Karpas-422 (cell line): Measurements from ENCODE around the gene REC8. TPM values are rescaled to one million over a fixed set of nuclear protein-coding genes. Genes with fewer than 3 reads are reported as not detected.
A peak's percentile ranks its signal among the peaks of the same experiment; 100 is the strongest.
"Not testable (repeated sequence)": the region's sequence is repeated elsewhere in the genome, so short reads cannot be mapped to it uniquely, and the experiment has no call there.

Source experiments
- DNase-seq: peaks from one replicate; pipeline ENCODE4 v3.0.0-alpha.2; 2015
- H2AFZ ChIP-seq: fragments of 200-600 bp; sonication (generic); 2 replicates; pipeline ENCODE4 v1.6.1; 2014; ENCODE audit warnings: antibody characterized with exemption, low read length, mixed read lengths
- H3K27ac ChIP-seq: fragments of 200-600 bp; sonication (generic); 2 replicates; pipeline ENCODE4 v1.5.1; 2014; ENCODE audit warnings: mild to moderate bottlenecking, low read length, moderate library complexity
- H3K27me3 ChIP-seq: fragments of 200-600 bp; sonication (generic); 2 replicates; pipeline ENCODE4 v1.6.1; 2014; ENCODE audit warnings: low read length, mixed read lengths
- H3K36me3 ChIP-seq: fragments of 200-600 bp; sonication (generic); 2 replicates; pipeline ENCODE4 v1.6.1; 2014; ENCODE audit warnings: low read length, mixed read lengths; ENCODE audit not compliant: insufficient read depth
- H3K4me1 ChIP-seq: fragments of 200-600 bp; sonication (generic); 2 replicates; pipeline ENCODE4 v1.6.1; 2014; ENCODE audit warnings: mild to moderate bottlenecking, low read length, mixed read lengths
- H3K4me2 ChIP-seq: fragments of 200-600 bp; sonication (generic); 2 replicates; pipeline ENCODE4 v1.6.1; 2014; ENCODE audit warnings: low read length, low read depth, mild to moderate bottlenecking; ENCODE audit not compliant: poor library complexity, severe bottlenecking
- H3K4me3 ChIP-seq: fragments of 200-600 bp; sonication (generic); 2 replicates; pipeline ENCODE4 v1.5.1; 2014; ENCODE audit warnings: mild to moderate bottlenecking, antibody characterized with exemption, low read length, mixed read lengths
- H3K79me2 ChIP-seq: fragments of 200-600 bp; sonication (generic); 2 replicates; pipeline ENCODE4 v1.6.1; 2014; ENCODE audit warnings: mild to moderate bottlenecking, low read length, mixed read lengths
- H3K9ac ChIP-seq: fragments of 200-600 bp; sonication (generic); 2 replicates; pipeline ENCODE4 v1.6.0; 2014; ENCODE audit warnings: low read length
- H3K9me2 ChIP-seq: fragments of 200-600 bp; sonication (generic), shearing (Covaris generic); replicated peaks from 2 replicates; pipeline ENCODE4 v1.6.0; 2014; ENCODE audit warnings: mild to moderate bottlenecking, low read length, moderate library complexity; ENCODE audit not compliant: insufficient read depth
- H3K9me3 ChIP-seq: fragments of 300-700, 200-600 bp; sonication (generic); 2 replicates; pipeline ENCODE4 v1.6.1; 2014; ENCODE audit warnings: low read length, mixed read lengths
- H4K20me1 ChIP-seq: fragments of 200-600 bp; sonication (generic); 2 replicates; pipeline ENCODE4 v1.6.1; 2014; ENCODE audit warnings: mild to moderate bottlenecking, antibody characterized with exemption, low read length, low read depth; ENCODE audit not compliant: insufficient read depth
- total RNA-seq: library from RNA; depleted of rRNA; stranded (reverse); fragments of >200 nt; shearing (Covaris generic); gene quantifications from 2 replicates; pipeline ENCODE4 v1.2.3, GENCODE V29; 2014; ENCODE audit warnings: low replicate concordance

Gene REC8
- total RNA-seq, 1 experiment from 2014 or later = 22.1 TPM

DNA sequence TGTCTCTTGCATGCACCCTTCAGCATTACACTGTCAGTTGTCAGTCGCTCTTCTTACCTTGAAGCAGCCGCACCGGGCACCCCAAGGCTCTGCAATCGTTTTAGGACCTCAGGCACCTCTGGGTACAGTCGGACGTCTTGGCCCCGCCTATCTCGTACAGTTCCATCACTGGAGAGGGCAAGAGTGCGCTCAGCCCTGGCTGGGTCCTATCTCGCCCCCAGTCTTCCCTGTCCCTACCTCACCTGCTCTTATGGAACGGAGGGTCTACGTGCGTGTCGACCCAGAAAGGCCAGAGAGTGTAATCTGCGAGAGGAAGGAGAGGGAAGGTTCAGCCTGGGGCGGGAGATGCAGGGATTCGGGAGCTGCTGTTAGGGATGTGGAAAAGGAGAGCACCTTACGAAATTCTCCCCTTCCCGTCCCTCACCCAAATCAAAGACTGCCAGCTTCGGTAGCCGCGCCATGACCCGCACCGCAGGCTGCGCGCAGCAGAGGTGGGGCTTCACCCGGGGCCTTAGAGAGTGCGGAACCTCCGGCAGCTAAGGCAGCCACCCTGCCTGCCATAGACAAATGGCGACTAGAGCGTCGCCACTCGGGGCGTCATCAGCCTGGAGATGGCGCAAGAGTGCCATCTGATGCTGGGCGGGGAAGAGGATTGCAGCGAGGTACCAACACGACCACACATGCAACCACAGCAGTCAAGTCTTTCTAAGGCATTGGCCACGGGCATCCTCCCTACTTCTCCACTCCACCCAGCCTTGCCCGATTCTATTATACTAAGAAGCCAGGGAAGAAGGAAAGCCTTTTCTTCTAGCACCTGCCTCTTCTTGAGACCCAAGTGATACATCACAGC is 43.8 kb downstream of the REC8 start, which contains the start of gene MDP1:
TSS of gene MDP1 (minus strand) at position 572 of the 850 bp plus-strand sequence. CDS start at position 461, 111 bp downstream.
- peaks cover 38% of the 10 kb centered on the region for H3K79me2 ChIP-seq
- H2AFZ ChIP-seq = peak within 1 kb of the TSS; percentile 5; the same call in 1 of the 2 replicates
- H3K4me3 ChIP-seq = peak within 1 kb of the TSS; percentile 83

DNA sequence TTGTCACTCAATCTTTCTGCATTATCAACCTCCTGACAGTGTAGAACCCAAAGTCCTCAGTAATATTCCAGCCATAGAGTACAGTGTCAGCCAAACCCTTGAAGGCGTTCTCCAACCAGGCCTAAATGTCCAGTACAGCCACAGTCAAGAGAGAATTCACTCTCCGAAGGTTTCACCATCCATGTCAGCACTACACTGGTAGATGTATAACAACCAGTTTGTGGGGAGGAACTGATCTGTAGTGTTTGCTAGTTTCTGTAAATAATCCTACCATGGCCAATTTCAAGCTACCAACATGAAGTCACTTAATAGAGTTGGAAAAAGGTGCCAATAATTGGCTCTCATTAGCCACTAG is 44.4 kb downstream of the REC8 start:
- Histone ChIP-seq H4K20me1 (no peaks in the 10 kb centered on the region), H3K4me3 (peak overlapping the region; percentile 83; the same call in 1 of the 2 replicates), H2AFZ (no peak overlapping the region)

More for the DNA sequence above, 43.8 kb downstream of the REC8 start, which contains the start of gene MDP1:
- H3K36me3 ChIP-seq = peaks cover 12% of the 10 kb centered on the region
- peak within 1 kb of the TSS; percentile 75 for H3K27ac ChIP-seq
- peak within 1 kb of the TSS; percentile 91 for H3K9ac ChIP-seq
- H4K20me1 ChIP-seq = no peaks in the 10 kb centered on the region
- DNase-seq = peak; percentile 97
- H3K4me1 ChIP-seq = peaks cover 40% of the 10 kb centered on the region
- H3K9me2 ChIP-seq = no peaks in the 10 kb centered on the region
- no peaks in the 10 kb centered on the region for H3K9me3 ChIP-seq
- H3K4me2 ChIP-seq = peak within 1 kb of the TSS; percentile 81
- no peaks in the 10 kb centered on the region for H3K27me3 ChIP-seq

DNA sequence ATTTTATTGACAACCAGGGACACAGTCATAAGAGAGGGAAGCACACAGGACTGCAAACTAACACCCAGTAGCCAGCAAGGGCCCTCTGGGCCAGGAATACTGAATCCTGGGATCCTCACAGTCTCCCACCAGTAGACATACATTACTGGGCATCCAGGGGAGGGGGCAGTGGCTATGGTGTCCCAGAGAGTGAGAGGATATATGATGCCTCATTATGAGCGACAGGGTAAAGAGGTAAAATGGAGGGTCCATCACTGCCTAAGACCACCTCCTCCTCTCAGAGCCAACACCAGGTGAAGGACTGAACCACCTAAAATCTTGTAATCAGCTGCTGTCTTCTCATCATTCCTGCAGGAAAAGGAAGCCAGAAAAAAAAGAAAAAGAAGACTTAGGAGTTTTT is 45.0 kb downstream of the REC8 start:
- H3K4me3 ChIP-seq, H3K9ac ChIP-seq, H3K9me2 ChIP-seq, H3K27ac ChIP-seq, DNase-seq, H4K20me1 ChIP-seq, H2AFZ ChIP-seq, H3K27me3 ChIP-seq, H3K9me3 ChIP-seq, H3K36me3 ChIP-seq, H3K4me2 ChIP-seq: not testable (repeated sequence)
- Histone ChIP-seq H3K79me2 (peaks cover 41% of the 10 kb centered on the region), H3K4me1 (peaks cover 36% of the 10 kb centered on the region)

More for the DNA sequence above, 44.4 kb downstream of the REC8 start:
- Histone ChIP-seq H3K9me2 (no peaks in the 10 kb centered on the region), H3K4me1 (peaks cover 40% of the 10 kb centered on the region), H3K27me3 (no peaks in the 10 kb centered on the region), H3K9me3 (no peaks in the 10 kb centered on the region), H3K4me2 (peak overlapping the region; percentile 81), H3K79me2 (peaks cover 41% of the 10 kb centered on the region), H3K27ac (peak overlapping the region; percentile 13; the same call in 1 of the 2 replicates), H3K36me3 (peaks cover 8% of the 10 kb centered on the region), H3K9ac (peak overlapping the region; percentile 91)
- no peak for DNase-seq

DNA sequence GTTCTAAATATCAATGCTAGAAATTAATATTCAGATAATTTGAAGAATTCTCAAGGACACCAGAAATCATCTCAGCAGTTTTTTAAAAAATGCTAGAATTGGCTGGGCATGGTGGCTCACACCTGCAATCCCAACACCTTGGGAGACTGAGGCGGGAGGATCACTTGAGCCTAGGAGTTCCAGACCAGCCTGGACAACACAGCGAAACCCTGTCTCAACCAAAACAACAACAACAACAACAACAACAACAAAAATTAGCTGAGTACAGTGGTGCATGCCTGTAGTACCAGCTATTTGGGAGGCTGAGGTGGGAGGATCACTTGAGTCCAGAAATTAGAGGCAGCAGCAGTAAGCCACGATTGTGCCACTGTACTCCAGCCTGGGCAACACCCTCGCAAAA is 47.2 kb downstream of the REC8 start:
- no peaks in the 10 kb centered on the region for H3K36me3 ChIP-seq
- no peaks in the 10 kb centered on the region for H3K9me3 ChIP-seq
- no peaks in the 10 kb centered on the region for H3K9me2 ChIP-seq
- H3K9ac ChIP-seq = no peak overlapping the region
- peaks cover 23% of the 10 kb centered on the region for H3K4me1 ChIP-seq
- H2AFZ ChIP-seq = no peak overlapping the region
- peaks cover 53% of the 10 kb centered on the region for H3K79me2 ChIP-seq
- no peak for DNase-seq
- no peak overlapping the region for H3K4me3 ChIP-seq
- no peak overlapping the region for H3K4me2 ChIP-seq
- no peaks in the 10 kb centered on the region for H4K20me1 ChIP-seq
- H3K27me3 ChIP-seq = no peaks in the 10 kb centered on the region
- H3K27ac ChIP-seq = no peak overlapping the region

DNA sequence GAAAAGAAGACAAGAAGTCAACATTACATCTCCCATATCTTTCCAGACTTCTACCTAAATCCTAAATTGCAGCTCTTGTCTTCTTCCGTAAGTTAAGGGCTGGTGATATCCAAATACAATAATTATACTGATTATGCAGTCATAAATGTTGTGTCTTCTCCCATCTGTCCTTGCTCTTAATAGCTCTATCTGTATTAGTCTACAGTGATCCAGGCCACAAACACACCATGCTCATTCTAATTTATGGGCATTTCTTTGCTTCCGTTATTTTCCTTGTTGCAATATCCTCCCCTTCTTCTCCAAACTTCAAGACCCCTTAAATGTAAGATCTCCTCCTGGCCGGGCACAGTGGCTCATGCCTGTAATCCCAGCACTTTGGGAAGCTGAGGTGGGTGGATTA is 47.6 kb downstream of the REC8 start:
- Histone ChIP-seq H3K4me2 (no peak overlapping the region), H3K36me3 (no peaks in the 10 kb centered on the region), H2AFZ (no peak overlapping the region), H4K20me1 (no peaks in the 10 kb centered on the region), H3K4me3 (no peak overlapping the region), H3K4me1 (peaks cover 18% of the 10 kb centered on the region), H3K27ac (no peak overlapping the region), H3K79me2 (peaks cover 54% of the 10 kb centered on the region), H3K27me3 (no peaks in the 10 kb centered on the region), H3K9me2 (no peaks in the 10 kb centered on the region), H3K9ac (no peak overlapping the region), H3K9me3 (no peaks in the 10 kb centered on the region)
- DNase-seq = no peak

DNA sequence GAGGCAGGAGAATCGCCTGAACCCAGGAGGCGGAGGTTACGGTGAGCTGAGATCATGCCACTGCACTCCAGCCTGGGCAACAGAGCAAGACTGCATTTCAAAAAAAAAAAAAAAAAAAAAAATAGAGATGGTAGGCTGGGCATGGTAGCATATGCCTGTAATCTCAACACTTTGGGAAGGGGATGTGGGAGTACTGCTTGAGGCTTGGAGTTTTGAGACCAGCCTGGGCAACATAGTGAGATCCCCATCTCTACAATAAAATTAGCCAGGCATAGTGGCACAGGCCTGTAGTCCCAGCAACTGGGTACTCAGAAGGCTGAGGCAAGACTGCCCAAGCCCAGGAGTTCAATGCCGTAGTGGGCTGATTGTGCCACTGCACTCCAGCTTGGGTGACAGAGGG is 51.1 kb downstream of the REC8 start:
- not testable (repeated sequence) for H3K36me3 ChIP-seq, H3K9ac ChIP-seq, H3K4me2 ChIP-seq, H4K20me1 ChIP-seq, H3K27ac ChIP-seq, H2AFZ ChIP-seq, DNase-seq, H3K27me3 ChIP-seq, H3K9me3 ChIP-seq, H3K9me2 ChIP-seq, H3K4me3 ChIP-seq, H3K4me1 ChIP-seq
- peaks cover 87% of the 10 kb centered on the region for H3K79me2 ChIP-seq

DNA sequence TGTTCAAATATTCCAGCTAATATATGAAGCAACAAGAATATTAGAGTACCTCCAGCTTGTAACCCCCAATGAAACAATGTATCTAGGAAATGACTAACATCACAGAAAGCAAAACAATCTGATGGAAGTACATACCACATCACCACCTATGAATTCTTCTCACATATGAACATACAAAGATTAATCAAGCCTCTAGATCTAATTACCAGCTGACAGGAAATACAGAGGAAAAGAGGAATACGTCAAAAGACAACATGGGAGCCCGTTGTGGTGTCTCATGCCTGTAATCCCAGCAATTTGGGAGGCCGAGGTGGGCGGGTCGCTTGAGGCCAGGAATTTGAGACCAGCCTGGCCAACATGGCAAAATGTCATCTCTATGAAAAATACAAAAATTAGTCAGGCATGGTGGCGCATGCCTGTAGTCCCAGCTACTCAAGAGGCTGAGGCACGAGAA is 52.8 kb downstream of the REC8 start:
- DNase-seq = no peak
- Histone ChIP-seq H3K79me2 (peaks cover 96% of the 10 kb centered on the region), H3K4me3 (no peak overlapping the region), H3K4me1 (no peaks in the 10 kb centered on the region), H4K20me1 (no peaks in the 10 kb centered on the region), H3K9me2 (no peaks in the 10 kb centered on the region), H3K9me3 (no peaks in the 10 kb centered on the region), H2AFZ (no peak overlapping the region), H3K4me2 (no peak overlapping the region), H3K9ac (no peak overlapping the region), H3K36me3 (peaks cover 7% of the 10 kb centered on the region; the same call in 1 of the 2 replicates), H3K27me3 (no peaks in the 10 kb centered on the region), H3K27ac (no peak overlapping the region)

DNA sequence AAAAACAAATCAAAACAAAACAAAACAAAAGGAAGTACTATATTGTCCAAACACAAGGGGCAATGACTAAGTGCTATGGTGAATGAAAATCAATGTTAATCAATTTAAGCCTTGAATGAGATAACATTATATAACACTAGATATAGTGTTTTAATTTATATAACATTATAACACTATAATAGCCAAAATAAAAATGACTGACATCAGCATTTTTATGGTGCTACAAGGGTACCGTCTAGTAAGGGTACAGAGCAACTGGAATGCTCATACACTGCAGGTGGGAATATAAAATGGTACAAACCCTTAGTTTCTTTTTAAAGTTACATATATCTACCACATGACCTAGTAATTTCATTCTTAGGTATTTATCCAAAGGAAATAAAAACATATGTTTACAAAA is 54.6 kb downstream of the REC8 start:
- Histone ChIP-seq H2AFZ (no peak overlapping the region), H3K9me2 (no peaks in the 10 kb centered on the region), H4K20me1 (peaks cover under 1% of the 10 kb centered on the region; the same call in 1 of the 2 replicates), H3K27ac (no peak overlapping the region), H3K4me2 (no peak overlapping the region), H3K36me3 (peaks cover 7% of the 10 kb centered on the region; the same call in 1 of the 2 replicates), H3K27me3 (no peaks in the 10 kb centered on the region), H3K9me3 (no peaks in the 10 kb centered on the region), H3K4me3 (no peak overlapping the region), H3K9ac (no peak overlapping the region), H3K79me2 (peaks cover 94% of the 10 kb centered on the region), H3K4me1 (peaks cover 8% of the 10 kb centered on the region)
- no peak for DNase-seq
